Effector CD8-positive, alpha-beta T cell (primary cell): Measurements from ENCODE around the gene SERPINA12.

Experiments
- DNase-seq: peaks from one replicate; lab custom pipeline; 2025; lab: John Stamatoyannopoulos, UW

SERPINA12 gene

DNA sequence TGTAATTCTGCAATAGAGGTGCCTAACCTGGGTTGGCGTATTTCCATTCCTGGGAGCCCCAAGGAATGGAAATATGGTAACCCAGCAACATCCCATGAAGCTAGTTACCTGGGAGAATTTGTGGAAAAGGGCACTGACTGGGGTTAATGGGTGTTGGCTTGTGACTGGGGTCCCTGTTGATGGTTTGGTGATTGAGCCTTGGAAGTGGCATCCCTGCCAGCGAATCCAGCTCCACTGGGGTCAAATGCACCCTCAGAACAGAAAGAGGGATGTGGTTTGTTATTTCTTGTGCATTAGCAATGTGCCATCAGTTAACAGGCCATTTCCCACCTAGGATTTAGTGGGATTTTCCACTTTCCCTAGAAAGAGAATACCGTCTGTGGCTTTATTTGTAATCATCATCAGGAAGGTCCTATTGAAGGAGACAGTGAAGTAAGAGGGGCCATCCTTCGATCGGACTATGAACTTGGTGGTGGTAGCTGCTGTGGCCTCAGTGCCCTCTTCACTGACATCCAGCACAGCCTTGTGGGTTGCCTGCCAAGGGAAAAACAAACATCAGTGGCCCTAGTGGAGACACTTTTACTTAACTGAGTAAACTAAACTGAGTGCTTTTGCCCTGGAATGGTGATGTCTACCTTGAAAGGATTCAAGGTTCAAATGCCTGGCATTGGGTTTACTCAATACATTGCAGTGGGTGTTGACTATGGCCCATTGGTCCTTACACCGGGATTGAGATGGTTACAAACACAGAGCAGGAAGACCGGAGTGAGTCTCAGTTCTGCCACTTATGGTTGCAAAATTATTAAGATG, 46.3 kb downstream of the SERPINA12 start:
- DNase-seq = no peak

DNA sequence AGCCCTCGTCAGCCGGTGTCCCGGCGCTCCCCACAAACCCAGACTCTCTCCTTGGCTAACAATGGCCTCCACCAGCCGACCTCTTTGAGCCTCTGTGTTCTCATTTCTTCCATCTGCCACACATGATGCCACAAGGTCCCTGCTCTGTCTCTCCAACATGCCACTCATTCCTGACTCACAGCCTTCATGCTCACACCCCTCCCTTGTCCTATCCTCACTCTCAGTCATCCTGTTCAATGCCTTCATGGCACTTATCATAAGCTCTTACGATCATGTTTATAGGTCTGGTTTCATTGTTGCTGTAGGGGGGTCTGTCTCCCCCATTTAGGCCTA, 47.1 kb downstream of the SERPINA12 start:
- DNase-seq = no peak

DNA sequence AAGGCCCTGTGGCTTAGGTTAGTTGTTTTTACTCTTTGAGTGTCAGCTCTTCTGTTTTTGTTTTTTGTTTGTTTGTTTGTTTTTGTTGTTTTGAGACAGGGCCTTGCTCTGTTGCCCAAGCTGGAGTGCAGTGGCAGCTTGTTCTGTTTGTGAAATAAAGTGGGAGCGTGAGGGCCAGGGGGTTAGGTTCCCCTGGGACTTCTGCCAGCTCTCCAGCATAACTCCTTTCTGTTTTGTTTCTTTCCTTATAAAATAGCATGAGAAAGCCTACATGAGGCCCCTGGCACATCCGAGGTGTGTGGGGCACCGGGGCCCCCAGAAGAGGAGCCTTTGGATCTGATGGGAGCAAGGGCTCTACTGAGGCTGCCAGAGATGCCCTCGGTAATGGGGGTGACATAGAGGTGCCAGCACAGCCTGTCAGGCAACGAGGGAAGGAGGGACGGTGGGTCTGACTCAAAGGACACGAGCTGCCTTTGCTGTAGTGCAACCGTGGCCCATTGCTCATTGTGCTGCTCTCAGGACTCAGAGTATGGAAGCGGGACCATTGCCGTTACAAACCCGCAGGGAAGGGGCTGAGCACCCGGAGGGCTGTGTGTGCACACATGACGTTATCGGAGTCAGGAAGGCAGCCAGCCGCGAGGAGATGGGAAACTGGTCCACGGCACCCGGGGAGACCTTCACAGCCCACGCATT, 47.6 kb downstream of the SERPINA12 start:
- DNase-seq = no peak

DNA sequence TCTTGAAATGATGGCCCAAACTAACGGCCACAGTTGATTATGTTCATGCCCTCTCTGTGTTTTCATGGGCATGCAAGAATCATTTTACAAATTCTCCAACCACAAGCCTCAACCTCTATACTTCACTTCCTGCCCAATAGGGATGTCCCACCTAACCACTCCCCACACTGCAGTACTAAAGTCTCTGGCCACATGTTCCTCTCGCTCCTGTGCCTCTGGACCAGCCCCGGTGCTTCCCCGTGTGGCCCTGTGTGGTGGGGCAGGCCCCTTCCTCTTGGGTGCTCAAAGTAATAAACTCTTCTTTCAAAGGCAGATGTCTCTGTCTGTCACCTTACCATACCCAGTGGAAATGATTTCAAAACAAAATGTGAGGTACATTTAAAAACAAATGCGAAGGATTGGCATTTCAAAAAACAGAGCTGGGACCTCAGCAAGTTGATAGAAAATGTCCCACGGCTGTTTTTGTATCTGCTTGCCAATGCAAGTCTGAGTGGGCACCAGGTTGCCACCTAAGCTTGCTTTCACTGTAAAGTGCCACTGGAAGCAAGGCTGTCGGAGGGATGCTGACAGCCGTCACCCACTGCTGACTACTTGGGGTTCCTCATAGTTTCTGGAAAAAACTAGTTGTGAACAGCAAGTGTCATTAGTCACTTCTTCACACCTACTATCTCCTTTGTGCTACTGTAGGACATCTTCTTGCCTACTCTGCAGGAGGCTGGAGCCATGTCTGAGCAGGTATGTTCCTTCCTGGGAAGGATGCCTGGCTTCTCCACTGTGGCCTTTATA, 48.4 kb downstream of the SERPINA12 start:
- DNase-seq = no peak

DNA sequence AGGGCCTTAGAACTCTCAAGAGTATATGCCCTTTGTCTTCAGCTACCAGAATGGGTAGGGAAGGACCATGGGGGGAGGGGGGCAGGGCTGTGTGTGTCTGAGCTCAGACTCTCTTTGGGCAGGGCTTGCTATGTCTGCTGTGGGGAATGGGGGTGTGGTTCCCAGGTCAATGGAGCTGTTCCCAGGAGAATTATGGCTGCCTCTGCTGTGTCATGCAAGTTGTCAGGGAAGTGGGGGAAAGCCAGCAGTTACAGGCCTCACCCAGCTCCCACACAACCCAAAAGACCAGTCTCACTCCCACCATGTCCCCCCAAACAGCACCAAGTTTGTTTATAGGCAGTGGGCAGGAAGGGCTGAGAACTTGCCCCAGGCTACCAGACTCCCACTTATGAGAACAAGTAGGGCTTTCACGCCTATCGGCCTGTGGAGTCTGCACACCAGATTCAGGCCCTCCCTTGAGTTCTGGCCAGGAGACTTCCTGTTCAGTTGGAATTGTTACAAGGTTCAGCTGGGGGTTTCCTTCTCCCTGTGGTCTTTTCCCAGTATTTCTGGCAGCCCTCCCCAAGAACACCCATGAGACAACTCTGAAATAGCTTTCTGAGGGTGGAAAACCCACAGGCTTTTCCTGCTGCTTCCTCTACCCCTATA, 50.6 kb downstream of the SERPINA12 start:
- DNase-seq = no peak

DNA sequence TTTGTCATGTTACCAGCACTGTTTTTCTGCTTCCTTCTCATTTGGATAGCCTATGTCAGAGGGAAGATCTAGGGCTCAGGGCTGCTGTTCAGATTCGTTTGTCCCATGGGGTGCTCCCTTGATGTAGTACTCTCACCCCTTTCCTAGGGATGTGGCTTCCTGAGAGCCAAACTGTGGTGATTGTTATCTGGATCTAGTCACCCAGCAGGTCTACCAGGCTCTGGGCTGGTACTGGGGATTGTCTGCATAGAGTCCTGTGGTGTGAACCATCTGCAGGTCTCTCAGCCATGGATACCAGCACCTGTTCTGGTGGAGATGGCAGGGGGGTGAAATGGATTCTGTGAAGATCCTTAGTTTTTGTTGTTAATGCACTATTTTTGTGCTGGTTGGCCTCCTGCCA, 51.2 kb downstream of the SERPINA12 start:
- no peak for DNase-seq

DNA sequence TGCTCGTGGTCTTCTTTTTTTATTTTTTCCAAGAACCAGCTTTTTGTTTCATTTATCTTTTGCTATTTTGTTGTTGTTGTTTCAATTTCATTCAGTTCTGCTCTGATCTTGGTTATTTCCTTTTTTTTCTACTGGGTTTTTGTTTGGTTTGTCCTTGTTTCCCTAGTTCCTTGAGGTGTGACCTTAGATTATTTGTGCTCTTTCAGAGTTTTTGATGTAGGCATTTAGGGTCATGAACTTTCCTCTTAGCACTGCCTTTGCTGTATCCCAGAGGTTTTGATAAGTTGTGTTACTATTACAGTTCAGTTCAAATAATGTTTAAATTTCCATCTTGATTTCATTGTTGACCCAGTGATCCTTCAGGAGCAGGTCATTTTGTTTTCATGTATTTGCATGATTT, 53.3 kb downstream of the SERPINA12 start:
- no peak for DNase-seq

DNA sequence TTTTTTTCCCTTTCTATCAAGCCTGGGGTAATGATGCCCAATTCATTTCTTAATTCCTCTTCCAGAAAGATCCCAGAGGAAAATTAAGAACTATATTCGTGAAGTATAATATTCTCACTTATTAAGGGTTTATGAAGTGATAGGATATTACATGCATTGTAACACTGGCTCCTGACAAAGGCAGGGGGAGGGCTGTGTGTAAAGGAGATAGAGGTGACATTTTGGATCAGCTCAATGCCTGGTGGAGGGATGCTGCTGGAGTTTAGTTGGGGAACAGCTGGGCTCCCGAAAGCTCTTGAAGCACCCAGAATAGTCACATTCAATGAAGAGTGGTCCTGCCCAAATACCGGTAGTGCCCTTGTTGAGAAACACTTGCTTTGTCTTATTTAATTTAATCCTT, 57.4 kb downstream of the SERPINA12 start:
- no peak for DNase-seq

DNA sequence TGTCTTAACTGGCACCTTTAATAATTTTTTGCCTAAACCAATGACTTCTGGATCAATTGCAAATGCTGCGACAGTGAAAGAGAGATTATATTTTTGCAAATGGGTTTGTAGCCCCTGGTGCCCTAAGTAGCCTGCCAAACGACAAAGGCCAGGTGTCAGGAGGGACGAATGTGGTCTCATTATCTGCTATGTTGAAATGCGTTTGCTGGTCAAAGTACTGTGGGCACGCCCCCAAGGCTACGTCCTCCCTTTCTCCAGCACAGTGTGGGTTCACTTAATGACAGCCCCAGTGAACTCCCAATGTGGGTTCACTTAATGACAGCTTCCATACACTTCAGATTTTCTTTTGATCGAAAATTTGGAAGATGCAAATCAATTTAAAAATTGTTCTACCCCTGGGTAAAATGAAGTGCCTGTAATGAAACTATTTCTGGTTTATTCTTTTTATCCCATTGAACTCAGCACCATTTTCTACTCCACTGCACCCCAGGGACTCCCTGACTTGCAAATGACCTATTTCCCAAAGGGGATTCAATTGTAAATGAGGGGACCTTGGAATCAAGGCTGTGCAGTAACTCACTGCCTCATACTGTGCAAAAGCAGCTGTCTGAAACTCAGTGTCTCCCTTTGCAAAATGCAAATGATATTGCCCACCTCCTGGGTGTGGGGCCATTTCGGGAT, 58.0 kb downstream of the SERPINA12 start:
- no peak for DNase-seq

DNA sequence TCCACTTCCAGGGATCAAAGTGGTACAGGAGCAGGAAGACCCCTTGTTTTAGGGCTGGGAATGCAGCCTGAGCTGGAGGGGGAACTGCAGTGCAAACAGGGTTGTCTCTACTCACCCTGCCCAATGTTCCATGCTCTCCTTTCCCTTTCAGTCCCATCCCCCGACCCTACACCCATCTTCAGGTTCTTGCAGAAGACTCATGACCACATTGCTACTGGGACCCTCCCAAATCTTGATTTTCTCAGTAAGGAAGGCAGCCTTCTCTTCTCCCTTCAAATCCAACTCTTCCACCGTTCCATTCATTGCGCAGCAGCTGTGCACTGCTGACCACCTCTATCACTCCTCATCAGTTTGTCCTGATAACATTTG, 58.6 kb downstream of the SERPINA12 start:
- no peak for DNase-seq

DNA sequence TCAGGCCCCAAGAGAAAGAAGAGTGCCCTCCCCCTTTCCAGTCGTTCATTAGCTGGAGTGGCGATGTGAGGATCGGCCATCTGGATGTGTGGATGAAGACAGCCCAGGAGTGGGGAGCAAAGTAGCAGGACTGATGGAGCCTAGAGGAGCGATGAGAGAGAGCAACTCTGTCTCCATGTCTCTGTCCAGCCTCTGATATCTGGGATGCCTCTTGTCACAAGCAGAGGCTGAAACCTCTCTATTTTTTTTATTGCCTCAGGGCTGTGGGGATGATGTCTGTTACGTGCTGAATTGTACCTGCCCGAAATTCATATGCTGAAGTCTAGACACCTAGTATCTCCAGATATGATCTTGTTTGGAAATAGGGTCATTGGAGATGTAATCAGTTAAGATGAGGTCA, 59.3 kb downstream of the SERPINA12 start:
- no peak for DNase-seq

DNA sequence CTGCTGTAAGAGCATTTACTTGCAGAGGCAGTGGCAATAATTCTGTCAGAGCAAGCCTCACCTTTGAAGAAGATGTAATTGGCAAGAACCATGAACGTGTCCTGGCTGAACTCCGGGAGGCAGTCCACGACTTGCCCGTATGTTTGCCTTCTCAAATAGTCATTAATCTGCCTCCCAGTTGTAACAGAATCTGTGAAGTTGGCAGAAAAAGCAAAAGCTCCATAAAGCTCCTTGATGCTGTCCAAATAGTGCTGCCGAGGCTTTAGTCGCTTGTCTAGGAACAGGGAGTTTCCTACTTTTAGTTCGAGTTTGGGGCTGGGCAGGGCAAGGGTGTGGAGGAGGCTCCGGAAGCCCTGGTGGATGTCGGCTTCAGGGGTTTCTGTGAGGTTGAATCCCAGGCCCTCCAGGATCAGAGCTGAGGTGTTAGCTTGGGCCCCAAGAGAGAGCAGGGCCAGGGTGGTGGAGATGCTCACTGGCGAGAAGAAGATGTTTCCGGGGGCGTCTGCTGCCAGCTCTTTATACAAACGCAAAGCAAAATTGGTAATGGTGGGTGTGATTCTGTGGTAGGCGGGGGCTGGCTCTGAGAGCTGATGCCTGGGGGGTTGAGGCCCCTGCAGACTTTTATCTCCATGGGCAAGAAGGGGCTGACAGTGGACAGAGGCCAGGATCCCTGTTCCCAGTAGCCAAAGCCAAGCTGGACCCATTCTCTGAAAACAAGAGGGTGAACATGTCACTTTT, 61.0 kb downstream of the SERPINA12 start:
- no peak for DNase-seq

DNA sequence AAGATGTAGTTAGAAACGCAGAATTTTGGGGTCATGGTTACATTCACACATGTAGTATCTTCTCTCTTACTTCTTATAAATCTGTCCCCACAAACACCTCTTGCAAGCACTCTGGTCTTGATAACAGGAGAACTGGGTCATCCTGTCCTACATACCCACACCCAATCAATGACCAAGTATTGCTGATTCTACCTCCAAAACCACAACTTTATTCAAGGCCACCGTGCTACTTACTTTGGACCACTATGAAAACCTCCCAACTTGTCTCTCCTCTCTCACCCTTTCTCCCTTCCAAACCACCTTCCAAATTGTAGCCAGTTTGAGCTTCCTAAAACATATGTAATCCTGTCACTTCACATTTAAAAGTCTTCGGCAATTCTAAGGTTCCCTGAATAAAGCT, 62.1 kb downstream of the SERPINA12 start:
- no peak for DNase-seq

DNA sequence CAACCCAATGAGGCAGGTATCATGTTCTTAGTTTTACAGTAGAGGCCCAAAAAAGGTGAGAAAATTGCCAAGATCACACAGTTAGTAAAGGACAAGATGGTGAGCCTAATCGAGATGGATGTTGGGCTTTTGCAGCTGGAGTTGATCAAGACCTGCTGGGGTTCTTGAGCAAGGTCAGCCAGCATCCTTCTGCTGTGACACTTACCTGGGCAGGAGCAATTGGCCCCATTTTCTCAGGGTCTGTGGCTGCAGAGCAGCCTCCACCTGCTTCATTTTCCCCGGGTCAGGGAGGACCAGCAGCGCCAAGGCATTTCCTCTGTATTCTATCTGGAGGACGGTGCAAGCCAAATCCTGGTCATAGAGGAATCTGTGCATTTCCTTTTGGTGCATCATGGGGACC, 63.1 kb downstream of the SERPINA12 start:
- no peak for DNase-seq

DNA sequence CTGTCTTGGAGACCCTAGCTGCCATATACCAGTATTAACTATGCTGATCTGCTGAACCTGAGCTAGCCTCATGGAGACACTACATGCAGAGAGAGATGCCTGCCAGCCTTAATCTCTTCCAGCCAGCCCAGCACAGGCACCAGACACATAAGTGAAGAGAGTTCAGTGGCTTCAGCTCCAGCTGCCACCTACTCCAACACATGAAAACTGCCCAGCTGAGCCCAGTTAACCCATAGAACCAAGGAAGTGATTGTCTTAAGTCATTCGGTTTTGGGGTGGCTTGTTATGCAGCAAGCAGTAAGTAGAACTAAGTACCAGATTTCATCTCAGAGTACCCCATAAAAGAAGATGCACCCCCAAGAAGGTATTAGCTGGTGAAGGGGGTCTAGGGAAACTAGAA, 64.3 kb downstream of the SERPINA12 start:
- DNase-seq = no peak

DNA sequence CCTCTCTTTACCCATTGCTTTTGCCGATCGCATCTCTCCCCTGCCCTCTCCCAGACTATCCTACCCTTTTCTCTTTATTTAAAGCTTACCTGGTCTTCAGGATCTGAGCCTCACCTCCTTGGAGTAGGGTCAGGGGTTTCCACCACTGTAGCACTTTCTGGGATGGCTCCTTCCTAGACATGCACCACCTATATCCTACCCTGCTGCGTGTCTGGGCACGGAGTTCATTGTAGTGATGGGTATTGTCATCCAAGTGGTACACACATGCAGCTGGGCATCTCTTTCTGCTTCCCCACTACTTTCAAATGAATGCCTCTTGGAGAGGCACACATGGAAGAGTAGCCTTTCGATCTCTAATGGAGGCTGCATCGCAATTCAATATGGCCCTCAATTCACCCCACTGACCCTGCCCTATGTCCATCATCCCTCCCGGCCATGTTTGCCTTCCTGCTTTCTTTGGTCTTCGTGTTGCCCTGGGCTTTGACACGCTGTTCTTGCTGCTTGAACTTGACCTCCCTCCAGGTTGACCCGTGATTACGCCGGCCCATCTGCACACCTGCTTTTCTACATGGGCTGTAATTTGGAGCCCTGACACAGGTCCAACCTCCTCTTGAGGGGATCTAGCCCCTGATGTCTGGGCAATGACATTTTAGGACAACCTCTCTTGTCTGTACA, 67.6 kb downstream of the SERPINA12 start:
- no peak for DNase-seq

DNA sequence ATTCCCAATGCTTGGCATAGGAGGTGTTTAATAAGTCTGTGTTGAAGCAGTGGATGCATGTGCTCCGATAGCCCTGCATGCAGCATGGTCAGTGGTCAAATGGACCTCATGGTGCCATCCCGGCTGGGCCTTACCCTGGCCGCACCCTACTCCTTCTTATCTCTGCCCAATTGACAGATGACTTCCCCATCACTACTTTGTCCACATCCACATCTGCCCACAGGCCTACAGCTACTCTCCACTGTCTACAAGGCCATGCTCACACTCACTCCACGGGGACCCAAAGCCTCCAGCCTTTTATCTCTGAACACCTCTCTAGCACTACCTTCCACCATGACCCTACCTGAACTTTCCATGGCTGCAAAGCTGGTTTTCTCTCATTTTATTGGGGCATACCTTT, 68.1 kb downstream of the SERPINA12 start:
- DNase-seq = no peak

DNA sequence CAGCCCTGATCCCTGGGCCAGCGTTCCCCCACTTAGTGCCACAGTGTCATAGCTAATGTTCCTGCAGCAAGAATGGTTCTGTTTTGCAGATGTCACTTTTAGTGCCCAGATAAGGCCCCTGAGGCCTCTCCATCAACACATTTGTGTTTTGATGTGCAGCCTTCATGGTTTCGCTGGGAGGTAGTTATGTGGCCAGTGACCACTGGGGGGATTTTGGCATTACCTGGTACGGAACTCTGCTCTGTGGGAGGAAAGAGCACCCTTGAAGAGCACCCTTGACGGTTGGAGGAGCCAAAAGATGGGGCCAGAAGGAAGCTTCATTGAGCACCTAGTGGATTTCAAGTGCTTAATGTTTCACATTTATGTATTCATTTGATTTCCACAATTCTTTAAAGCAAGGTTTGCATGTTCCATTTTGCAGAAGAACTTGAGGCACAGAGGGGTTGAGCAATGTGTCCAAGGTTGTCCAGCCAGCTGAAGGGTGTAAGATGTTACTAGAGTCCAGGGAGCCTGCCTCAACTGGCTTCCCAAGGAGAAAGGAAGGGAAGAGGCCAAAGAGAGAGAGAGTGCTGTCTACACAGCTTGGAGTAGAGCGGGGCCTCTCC, 69.7 kb downstream of the SERPINA12 start:
- DNase-seq = no peak
